Measurements from ENCODE around the gene HDAC4.

Gene HDAC4

GRCh38 chr2:239368906-239369552, 31.8 kb downstream of the HDAC4 start:
- DNase-seq (ENCODE audit: low spot score), result no peak

- no peak for DNase-seq (ENCODE audit: low spot score)
These were observed 32.5 kb downstream of the HDAC4 start for GRCh38 chr2:239368321-239368720.

- DNase-seq (ENCODE audit: low spot score), result no peak
These were observed 34.1 kb downstream of the HDAC4 start for GRCh38 chr2:239366740-239367139.

- DNase-seq (ENCODE audit: low spot score), result no peak
These were observed 34.9 kb downstream of the HDAC4 start for GRCh38 chr2:239365782-239366435.

- DNase-seq (ENCODE audit: low spot score), result no peak
These were observed 35.6 kb downstream of the HDAC4 start for GRCh38 chr2:239365071-239365781.

GRCh38 chr2:239363946-239364637, 36.7 kb downstream of the HDAC4 start:
- no peak for DNase-seq (ENCODE audit: low spot score)

GRCh38 chr2:239362507-239362906, 38.3 kb downstream of the HDAC4 start:
- no peak for DNase-seq (ENCODE audit: low spot score)

GRCh38 chr2:239361311-239361642, 39.5 kb downstream of the HDAC4 start:
- no peak for DNase-seq (ENCODE audit: low spot score)

- DNase-seq (ENCODE audit: low spot score), result no peak
These were observed 40.2 kb downstream of the HDAC4 start for GRCh38 chr2:239360421-239361310.

- no peak for DNase-seq (ENCODE audit: low spot score)
These were observed 40.8 kb downstream of the HDAC4 start for GRCh38 chr2:239360008-239360407.

- no peak for DNase-seq (ENCODE audit: low spot score)
These were observed 41.5 kb downstream of the HDAC4 start for GRCh38 chr2:239359196-239359912.

- no peak for DNase-seq (ENCODE audit: low spot score)
These were observed 42.6 kb downstream of the HDAC4 start for GRCh38 chr2:239358062-239358754.

- DNase-seq (ENCODE audit: low spot score), result no peak
These were observed 45.1 kb downstream of the HDAC4 start for GRCh38 chr2:239355724-239356123.

GRCh38 chr2:239355139-239355538, 45.7 kb downstream of the HDAC4 start:
- DNase-seq (ENCODE audit: low spot score), result no peak

GRCh38 chr2:239354791-239355136, 46.1 kb downstream of the HDAC4 start:
- no peak for DNase-seq (ENCODE audit: low spot score)

- DNase-seq (ENCODE audit: low spot score), result no peak
These were observed 46.6 kb downstream of the HDAC4 start for GRCh38 chr2:239354132-239354790.

- DNase-seq (ENCODE audit: low spot score), result no peak
These were observed 47.1 kb downstream of the HDAC4 start for GRCh38 chr2:239353692-239354091.

- no peak for DNase-seq (ENCODE audit: low spot score)
These were observed 49.1 kb downstream of the HDAC4 start for GRCh38 chr2:239351687-239352086.

GRCh38 chr2:239349453-239350135, 51.2 kb downstream of the HDAC4 start:
- DNase-seq (ENCODE audit: low spot score), result no peak
